SKM-1 treated with dmso at 0.1 percent for 144 hours (cell line): Measurements from ENCODE around the gene ITPR2.
"Not testable (repeated sequence)": the region's sequence is repeated elsewhere in the genome, so short reads cannot be mapped to it uniquely, and the experiment has no call there.

Experiments used
- DNase-seq: peaks from one replicate; lab custom pipeline; 2025; ENCODE audit not compliant: unreplicated experiment; lab: John Stamatoyannopoulos, UW

ITPR2 gene

DNA sequence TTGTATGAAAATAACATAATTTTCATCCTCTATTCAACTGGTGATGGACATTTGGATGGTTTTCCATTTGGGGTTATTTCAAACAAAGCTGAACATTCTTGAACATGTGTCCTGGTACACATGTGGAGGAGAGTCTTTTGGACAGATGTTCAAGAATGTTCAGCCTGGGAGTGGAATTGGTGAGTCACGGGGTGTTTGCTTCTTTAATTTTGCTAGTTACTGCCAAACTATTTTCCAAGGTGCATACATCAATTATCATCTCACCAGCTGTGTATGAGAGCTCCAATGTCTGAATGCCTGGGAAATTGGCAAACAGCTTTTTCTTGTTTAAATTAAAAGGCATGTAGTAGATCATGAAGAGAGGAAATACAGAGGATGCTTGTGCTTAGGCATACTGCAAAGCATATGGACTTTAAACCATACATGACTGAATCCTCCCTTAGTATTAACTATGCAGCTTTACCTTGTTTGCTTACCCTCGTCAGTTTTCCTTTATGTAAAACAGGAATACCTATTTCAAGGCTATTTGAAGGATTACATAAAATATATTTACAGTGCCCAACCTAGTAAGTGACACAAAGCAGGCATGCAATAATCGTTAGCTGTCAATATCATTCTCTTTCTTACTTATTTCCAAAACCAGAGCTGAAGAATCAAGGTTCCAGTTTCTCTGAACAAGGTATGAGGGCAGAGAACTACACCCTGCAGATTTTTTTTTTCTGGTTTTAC lies 152.1 kb downstream of the ITPR2 start:
- no peak for DNase-seq

DNA sequence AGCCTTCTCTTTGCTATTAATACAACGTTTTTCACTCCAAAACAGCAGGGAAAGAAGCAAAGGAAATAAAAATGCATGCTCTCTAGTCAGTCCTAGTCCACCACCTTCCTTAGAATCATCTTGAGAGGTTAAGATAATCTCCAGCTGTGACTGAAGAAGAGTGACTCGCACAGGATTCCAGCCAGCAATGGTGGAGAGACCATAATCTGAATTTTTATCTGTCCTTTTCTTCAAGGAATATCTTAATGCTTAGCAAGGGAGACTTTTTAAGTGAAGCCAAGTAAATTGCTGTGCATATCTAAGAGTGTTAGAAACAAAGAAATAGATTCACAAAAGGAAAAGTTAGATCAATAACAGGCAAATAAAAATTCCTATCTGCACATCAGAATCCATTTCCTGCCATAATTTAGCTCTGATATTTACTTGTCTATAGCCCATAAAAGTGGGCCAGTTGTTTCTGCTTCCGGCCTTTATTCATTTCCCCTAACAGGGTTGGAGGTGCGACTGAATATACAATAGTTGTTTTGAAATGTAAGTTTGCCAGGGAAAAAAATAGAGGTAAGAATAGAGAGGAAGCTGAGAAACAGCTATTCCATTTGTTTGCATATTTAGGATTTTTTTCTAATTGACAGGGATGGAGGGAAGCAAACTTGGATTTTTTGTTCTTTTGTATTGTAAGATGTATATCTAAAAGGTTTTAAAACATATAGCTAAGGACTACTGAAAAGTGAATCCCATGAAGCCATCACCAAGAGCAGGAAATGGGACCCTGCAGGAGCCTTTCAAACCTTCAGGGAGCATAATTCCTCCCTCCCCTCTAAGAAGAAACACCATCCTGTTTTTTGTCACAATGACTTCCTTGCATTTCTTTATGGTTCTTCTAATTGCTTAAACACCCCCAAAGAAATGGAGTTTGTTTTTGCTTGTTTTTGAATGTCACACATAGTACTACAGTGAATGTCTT lies 154.0 kb downstream of the ITPR2 start:
- DNase-seq: no peak

DNA sequence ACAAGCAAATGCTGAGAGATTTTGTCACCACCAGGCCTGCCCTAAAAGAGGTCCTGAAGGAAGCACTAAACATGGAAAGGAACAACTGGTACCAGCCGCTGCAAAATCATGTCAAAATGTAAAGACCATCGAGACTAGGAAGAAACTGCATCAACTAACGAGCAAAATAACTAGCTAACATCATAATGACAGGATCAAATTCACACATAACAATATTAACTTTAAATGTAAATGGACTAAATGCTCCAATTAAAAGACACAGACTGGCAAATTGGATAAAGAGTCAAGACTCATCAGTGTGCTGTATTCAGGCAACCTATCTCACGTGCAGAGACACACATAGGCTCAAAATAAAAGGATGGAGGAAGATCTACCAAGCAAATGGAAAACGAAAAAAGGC lies 161.5 kb downstream of the ITPR2 start:
- not testable (repeated sequence) for DNase-seq

DNA sequence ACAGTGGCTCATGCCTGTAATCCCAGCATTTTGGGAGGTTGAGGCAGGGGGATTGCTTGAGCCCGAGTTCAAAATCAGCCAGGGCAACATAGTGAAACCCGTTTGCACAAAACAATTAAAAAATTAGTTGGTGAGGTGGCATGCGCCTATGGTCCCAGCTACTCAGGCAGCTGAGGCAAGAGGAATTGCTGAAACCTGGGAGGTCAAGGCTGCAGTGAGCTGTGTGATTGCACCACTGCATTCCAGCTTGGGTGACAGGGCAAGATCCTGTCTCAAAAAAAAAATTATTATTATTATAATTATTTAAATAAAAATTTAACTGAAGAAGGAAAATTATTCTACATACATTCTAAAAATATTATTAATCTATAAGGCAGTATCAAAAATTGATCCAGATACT lies 164.1 kb downstream of the ITPR2 start:
- no peak for DNase-seq

DNA sequence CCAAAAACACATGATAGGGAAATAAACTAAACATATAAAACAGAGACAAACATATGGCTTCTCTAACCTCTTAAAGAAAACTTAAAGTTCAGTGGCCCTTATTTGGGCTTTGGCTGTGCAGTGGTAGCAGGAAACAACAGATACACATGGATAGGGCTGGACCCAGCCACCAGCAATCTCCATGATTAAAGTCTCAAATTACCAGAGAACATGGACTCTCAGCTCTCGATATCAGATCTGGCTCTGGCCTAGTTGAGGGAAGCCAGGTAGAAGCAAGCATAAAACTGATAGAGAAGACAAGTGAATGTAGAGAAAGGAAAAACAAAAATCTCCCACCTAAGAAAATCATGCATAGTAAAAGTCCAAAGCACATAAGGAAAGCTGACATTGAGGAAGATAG lies 164.8 kb downstream of the ITPR2 start:
- no peak for DNase-seq

DNA sequence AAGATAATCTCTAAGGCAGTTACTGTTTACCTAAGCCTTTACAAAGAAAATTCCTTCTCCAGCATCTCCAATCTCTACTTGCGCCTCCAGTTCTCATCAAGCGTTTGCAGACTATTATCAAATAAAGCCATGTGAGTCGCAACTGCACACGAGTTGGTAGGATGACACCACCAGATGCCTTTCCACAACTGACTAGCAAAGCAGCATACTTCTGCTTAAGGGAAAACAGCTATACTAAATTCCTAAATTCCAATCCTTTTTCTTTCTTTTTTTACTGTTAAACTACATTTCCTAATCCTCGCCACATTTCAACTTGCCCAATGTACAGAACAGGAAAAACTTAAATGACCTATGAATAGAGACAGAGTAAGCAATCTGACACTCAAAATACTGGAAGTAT lies 166.7 kb downstream of the ITPR2 start:
- DNase-seq: no peak

DNA sequence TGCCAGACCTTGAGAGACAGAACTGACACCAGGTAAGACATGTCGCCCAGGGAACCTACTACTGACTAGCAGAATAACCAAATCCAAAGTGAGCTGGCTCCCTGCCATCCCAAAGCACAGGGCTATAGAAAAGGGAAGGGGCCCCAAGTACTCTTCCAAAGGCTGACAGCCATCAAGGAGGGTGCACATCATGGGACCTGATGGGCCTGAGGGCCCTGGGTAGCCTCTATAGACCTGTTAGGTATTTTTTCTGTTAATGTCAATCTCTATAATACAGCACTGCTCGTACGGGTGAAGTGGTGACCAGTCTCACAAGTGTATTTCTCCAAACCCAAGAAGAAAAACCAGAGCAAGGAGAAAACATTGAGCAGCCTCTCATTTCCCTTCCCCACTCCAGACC lies 171.6 kb downstream of the ITPR2 start:
- no peak for DNase-seq

DNA sequence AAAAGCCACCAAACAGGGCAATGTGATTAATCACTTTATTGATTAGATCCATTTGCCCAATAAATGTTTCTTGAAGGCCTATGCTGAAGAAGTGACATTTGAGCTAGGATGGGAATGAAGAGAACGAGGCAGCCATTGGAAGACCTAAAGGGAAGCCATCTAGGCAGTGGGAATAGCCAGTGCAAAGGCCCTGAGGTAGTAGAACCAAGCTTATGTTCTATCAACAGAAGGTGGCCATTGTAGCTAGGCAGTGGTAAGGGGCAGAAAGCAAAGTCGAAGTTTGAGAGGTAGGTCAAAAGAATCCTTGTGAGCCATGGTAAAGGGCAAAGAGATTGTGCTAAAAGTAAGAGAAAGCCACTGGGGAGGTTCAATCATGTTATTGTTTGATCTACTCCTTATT lies 173.1 kb downstream of the ITPR2 start:
- DNase-seq: no peak

DNA sequence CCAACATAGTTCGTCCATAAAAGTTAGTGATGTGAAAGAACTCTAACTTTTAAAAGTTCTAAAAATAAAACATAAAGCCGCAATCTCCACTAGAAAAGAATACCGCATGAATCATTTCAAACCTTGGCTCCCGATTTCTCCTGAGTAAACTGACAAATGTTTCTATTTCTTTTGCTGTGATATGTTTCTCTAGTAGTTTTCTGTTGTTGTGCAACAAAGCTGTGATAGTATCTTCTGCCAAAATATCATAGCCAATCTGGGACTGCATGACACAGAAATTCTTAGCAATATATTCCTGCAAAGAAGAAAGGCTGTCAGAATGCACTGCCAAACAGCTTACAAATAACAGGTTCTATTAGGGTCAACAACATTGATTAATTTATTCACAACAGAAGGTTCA lies 174.0 kb downstream of the ITPR2 start:
- no peak for DNase-seq

DNA sequence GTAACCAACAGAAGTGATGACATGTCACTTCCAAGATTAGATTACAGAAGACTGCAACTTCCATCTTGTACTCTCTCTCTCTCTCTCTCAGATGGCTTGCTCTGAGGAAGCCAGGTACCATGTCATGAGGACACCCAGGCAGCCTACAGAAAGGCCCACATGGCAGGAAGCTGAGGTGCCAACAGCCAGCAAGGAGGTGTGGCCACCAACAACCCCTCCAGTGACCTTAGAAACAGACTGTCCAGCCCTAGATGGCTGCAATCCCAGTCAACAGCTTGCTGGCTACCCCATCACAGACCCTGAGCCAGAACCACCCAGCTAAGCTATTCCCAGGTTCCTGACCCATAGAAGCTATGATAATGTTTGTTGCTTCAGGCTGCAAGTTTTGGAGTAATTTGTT lies 178.4 kb downstream of the ITPR2 start:
- DNase-seq: no peak

DNA sequence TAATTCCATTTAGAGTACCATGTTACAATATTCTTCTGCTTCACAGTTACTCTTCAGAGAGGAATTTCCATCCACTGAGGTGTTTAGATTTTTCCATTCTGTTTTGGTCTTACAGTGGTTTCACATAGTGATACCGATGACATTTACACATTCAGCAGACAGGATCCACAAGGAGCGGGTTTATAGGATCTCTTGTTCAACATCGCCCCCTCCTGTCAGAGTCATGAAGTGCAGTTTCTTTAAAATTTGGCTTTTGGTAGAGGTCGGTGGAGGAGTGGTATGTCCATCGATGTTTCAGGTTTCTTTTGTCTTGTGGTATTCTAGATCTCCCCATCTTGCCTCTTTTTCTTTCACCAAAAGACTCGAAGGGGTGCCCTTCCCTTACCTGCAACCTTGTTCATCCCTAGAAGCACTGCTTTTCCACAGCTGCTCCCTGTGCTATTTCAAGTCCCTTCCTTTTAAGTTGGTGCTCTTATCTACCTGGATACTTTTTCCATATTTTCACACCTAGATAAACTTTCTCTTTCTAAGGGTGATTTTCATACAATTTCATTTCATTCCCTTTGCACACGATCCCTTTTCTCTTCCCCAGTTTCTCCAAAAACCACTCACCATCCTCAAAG lies 181.3 kb downstream of the ITPR2 start:
- DNase-seq: peak; percentile 1

DNA sequence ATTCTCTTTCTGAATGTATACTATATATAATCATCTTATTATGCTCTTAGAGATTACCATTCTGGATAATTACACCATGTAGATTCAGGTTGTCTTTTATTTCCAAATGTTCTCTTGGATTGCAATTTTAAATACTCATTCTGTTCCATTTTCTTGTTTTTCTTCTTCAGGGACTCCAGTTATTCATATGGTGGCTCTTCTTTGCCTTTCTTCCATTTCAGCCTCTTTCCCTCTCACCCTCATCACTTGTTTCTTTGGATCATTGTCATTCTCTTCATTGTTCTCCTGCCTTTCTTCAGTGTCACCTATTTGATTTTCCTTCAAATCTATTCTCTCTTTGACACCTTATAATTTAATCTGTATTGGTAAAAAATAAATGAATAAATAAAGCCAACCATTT lies 182.0 kb downstream of the ITPR2 start:
- DNase-seq: no peak

DNA sequence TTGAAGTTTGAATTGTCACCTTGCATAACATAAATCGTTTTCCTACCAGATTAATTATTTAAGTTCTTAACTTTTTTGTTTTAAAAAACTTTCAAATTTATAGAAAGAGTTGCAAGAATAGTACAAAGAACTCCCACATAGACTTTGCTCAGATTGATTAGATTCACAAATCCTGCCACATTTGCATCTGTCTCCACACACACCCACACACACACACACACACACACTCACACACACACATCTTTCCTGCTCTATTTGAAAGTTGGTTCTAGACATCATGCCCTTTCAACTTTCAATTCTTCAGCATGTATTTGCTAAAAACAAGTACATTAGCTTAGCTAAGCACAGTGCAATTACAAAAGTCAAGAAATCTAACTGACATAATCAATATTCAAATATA lies 184.0 kb downstream of the ITPR2 start:
- no peak for DNase-seq

DNA sequence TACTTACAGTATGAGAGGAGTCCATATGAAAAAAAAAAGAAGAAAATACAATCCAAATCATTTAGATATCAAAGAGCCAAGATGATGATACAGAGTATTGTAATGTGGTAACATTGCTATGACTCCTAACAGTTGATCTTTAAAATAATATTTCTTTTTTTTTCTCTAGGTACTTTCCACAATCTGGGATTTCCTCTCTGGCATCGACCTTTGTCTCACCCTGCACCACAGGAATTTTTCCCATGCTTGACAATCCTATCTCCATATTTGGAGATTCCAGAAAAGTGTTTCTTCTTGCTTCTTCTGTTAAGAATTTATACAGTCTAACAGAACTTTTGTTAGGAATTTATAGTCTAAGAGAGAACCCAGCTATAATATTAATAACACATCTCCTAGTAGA lies 184.4 kb downstream of the ITPR2 start:
- DNase-seq: no peak

DNA sequence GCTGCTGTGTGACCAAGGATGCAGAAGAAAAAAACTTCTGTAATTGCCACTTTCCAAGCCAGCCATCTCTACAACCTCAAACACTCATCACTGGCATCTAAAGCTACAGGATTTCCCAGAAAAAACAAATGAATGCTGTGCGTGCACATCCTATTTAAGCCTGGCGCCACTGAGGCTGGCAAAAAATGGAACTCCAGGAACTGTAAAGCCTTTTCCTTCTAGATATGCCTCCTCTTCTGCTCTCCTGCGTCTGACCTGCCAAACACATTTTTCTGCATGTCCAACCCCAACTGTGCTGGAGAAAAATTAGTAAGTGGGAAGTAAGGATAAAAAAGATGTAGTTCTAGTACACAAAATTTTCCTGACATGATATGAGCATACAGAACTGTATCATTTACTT lies 184.9 kb downstream of the ITPR2 start:
- no peak for DNase-seq

DNA sequence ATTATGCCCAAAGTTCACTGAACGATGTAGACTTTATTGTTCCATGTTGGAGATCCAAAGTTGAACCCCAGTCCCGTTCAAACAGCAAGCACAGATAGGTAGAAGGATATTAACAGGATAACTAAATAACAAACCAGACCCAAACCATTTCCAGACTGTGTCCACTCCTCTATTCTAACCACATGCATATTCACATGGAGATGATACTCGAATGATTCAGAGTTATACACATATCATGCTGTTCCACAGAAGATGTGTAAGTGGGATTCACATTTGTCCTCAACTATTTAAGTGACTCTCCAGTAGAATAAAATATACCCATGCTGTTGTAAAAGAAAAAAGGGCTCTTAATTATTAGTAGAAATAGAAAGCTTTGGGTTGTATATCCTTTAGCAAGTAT lies 185.9 kb downstream of the ITPR2 start:
- DNase-seq: no peak

DNA sequence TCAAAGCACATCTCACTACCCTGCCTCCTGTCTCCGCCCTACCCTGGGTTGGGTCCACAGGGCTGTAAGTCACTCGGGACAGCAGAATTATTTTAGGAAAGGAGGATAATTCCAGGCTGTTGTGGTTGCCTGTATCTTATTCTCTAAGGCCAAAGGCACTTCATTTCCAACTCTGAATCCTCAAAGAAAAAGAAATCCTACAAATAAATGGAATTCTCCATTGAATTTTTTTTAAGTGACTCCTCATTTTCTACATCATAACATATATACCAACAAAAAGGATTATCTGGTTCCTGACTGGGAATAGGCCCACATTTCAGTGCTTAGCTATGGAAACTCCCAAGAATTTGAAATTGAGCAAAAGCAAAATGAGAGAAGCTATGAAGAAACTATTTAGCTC lies 186.4 kb downstream of the ITPR2 start:
- DNase-seq: no peak

DNA sequence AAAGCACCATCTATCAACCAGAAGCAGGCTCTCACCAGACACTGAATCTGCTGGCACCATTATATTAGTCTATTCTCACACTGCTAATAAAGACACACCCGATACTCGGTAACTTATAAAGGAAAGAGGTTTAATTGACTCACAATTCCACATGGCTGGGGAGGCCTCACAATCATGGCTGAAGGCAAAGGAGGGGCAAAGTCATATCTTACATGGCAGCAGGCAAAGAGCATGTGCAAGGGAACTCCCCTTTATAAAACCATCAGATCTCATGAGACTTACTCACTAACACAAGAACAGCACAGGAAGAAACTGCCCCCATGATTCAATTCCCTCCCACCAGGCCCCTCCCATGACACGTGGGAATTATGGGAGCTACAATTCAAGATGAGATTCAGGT lies 188.6 kb downstream of the ITPR2 start:
- not testable (repeated sequence) for DNase-seq

DNA sequence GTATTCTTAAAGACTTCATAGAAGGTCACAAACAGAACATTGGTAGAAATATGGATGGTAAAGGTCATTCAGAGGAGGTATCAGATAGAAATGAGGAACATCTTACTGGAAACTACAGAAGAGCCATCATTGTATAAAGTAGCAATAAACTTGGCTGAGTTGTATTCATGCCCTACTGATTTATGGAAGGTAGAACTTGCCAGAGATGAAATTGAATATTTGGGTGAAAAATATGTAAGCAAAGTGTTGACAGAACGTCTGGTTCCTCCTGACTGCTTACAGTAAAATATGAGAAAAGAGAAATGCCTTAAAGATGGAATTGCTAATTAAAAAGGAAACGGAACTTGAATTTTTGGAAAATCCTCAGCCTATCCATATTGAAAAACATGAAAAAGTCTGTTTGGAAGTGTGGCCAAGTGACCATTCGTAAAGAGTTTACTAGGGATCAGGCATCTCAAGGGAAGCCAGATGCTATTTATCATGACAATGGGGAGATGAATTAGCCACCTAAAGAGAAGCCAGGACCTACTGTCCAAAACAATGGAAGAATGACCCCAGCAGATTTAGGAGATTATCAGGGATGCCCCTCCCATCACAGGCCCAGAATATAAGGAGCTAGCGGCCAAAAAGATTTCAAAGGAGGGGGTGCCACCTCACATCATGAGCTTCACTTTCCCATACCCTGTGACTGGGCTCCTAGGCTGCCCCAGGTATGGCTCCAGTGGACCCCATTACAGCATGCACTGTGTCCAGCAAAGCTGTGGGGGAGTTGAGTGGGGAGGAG lies 189.3 kb downstream of the ITPR2 start:
- DNase-seq: no peak

DNA sequence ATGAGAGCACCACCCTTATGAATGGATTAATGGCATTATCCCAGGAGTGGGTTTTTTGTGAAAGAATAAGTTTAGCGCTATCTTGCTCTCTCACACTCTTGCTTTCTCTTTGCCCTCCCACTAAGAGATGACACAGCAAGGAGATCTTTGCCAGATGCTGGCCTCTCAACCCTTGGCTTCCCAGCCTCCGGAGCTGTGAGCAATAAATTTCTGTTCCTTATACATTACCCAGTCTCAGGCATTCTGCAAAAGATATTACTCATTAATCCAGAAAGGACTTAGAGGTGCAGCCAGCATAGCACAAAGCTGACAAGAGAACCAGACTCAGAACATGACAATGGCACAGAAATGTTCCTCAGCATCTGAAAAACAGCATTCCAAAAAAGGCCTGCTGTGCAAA lies 190.6 kb downstream of the ITPR2 start:
- DNase-seq: no peak

DNA sequence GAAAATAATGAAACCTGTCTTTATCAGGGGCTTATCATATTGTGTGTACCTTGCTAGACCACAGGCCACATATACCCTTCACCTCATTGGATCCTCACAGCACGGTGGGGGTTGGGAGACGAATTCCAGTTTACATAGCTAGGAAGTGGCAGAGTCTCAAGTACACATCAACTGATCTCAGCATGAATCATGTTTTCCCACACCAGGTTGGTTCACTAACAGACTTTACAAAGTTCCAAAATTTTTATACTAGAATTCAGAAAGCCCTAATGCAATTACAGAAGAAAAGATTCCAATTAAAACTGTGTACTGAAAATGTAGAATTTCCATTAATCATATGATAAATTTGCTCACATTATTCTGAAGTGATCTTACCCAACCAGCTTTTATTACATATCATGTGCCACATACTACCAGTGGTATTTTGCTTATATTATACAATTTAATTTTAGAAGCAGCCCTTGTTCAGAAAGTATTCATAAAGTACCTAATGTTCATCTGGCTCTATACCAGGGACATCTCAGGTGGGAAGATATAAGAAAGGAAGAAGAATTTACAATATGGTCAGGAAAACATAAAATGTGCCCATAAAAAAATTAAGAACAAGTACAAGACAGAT lies 196.2 kb downstream of the ITPR2 start:
- DNase-seq: no peak
